Cardiac septum (tissue), 1 donor: ENCODE results near the gene IQCB1. TPM values are rescaled to one million over a fixed set of nuclear protein-coding genes. Genes with fewer than 3 reads are reported as not detected.
"Not testable (repeated sequence)": the region's sequence is repeated elsewhere in the genome, so short reads cannot be mapped to it uniquely, and the experiment has no call there.

Source experiments
- DNase-seq: peaks from one replicate; pipeline ENCODE4 v3.0.0-alpha.2; 2020; ENCODE audit warnings: low spot score
- intact Hi-C: fragments of 100-400 bp; cut with DNase I; formaldehyde crosslinking; loops from one replicate; pipeline ENCODE4 v1.14.0; 2022
- total RNA-seq: library from RNA; stranded (reverse); fragmentation: NEBNext Ultra II Directional; extraction: Animal tissue kit (Norgen Biotek cat#: 25700); gene quantifications from one replicate; pipeline ENCODE4 v1.2.1, GENCODE V29; 2021
- donor health status: DM: no; HTN: no; CAD: no.

The IQCB1 gene
- total RNA-seq, 1 donor from 2014 or later, result 6.1 TPM

DNA sequence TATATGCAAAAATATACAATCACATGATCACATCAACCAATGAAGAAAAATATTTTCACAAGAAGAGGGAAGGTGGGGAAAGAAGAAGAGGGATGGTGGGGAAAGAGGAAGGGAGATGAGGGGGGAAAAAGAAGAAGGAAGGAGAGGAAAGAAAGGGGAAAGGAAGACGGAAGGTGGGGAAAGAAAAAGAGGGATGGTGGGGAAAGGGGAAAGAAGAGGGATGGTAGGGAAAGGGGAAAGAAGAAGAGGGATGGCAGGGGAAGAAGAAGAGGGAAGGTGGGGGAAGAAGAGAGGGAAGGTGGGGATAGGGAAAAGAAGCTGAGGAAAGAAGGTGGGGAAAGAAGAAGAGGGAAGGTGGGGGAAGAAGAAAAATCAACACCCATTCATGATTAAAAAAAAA is 82.1 kb downstream of the IQCB1 start:
- intact Hi-C loops, result no loop called here
- DNase-seq, result no peak

DNA sequence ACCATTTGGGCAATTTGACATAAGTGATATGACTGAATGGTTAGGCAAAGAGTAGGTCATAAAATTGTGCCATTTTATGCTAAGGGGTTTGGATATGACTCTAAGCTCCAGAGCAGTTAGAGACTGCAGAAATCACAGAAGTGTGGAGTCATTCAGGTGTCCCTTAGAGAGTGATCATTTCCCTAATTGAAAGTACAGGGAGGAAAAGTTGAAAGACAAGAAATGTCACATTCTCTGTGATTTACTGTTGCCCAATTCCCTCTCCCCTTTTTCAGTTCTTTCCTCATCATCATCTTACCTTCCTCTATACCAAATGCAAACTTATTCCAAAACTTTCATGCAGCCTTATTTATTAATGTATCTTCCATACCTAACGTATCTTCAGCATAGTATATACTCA is 82.6 kb downstream of the IQCB1 start:
- intact Hi-C loops, result no loop called here
- no peak for DNase-seq

DNA sequence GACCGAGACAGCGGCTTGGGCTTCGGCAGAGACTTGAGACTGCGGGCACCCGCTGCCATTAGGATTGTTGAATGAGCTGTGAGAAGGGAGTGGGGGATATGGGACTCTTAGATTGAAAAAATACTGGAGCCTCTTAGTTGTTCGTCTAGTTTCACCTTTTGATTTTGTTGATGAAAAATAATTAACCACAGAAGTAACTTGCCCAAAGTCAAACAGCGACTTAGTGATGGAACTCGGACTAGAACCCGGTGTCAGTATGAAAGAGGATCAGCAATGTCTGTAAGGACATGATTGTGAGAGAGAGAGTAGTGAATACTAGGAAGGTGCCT is 84.8 kb downstream of the IQCB1 start:
- intact Hi-C loops, result no loop called here
- DNase-seq, result no peak

DNA sequence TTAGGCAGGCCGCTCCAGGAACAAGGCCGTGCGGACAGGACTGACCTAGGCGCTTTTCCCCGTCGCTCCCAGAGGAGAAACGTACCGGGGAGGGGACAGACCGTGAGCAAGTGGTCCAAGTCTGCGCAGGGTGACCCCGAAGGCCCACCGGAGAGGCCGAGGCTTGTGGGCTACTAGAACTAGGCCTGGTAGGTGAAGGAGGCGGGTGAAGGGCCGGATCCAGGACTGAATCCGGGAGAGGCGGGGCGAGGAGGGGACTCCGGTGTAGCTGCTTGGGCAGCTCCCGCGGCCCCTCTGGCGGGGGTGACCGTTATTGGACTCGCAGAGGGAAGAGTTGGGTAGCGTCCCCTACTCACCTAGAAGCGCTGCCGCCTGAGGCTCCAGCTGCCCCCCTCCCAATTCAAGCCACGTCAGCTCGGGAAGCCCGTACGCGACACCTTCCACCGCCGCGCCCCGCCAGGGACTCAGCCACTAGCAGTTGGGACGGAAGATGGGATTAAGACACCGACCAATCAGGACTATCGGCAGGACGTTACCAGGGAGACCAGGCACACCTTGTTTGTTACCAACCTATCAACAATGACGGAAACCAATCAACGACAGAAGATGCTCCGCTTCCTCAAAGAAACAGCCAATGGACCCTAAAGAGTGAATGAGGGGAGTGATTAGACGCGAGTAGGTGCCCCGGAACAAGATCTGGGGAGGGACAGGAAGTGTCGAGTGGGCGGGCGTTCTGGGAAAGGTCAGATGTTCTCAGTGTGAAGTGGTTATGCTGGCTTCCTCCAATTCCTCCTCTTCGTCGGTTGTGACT is 85.4 kb downstream of the IQCB1 start, which contains the start of gene GOLGB1:
GOLGB1 (minus strand) TSS at position 466 of the 811 bp plus-strand sequence. CDS start 18,770 bp downstream, outside the sequence.
- intact Hi-C loops, result loop anchor here (5.0 kb wide), 1 partner anchor 202 kb away; the partner anchor contains the start of gene POLQ
- peak; percentile 98 for DNase-seq

DNA sequence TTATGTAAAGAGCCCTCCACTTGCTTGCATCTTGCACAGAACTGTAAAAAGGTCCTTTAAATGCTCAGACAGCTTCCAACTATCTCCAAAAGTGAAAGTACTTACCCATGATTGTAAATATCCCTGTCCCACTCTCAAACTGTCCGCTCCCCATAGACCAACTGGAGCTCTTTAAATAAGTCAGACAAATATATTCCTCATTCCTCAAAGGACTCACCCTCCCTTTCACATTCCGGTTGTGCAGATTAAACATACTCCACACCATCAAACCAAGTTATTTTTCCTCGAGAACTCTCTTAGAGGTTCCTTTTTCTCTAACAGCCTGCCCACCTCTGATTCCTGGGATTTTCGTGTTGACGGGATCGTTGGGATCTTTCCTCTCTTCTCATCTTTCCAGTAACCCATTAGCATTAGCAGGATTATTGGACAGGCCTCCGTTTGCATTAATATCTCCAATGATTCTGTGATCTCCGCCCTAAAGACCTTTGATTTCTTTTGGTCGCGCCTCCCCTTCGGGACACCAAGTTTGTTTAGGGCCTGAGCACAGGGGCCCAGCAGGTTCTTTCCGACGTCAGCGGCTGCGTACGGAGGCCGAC is 86.1 kb downstream of the IQCB1 start:
- intact Hi-C loops, result loop anchor here (5.0 kb wide), 1 partner anchor 201 kb away; the partner anchor contains the start of gene POLQ
- no peak for DNase-seq

DNA sequence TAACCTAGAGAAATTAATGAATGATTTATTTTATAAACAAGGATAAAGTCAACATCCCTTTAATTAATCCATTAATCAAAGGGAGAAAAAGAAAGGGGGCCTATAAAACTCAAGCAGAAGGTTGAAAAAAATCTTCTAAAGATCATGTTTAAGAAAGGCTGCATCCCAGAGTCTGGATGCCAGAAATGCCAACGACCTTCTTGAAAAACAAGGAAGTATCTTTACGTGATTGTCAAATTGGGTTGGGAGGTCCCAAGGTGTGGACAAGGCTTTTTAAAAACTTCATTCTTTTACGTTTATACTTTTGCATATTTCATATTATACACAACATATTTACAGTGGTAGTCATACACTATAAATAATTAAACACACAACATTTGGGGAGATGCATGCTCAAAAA is 86.9 kb downstream of the IQCB1 start:
- no peak for DNase-seq
- intact Hi-C loops, result loop anchor here (5.0 kb wide), 1 partner anchor 201 kb away; the partner anchor contains the start of gene POLQ

DNA sequence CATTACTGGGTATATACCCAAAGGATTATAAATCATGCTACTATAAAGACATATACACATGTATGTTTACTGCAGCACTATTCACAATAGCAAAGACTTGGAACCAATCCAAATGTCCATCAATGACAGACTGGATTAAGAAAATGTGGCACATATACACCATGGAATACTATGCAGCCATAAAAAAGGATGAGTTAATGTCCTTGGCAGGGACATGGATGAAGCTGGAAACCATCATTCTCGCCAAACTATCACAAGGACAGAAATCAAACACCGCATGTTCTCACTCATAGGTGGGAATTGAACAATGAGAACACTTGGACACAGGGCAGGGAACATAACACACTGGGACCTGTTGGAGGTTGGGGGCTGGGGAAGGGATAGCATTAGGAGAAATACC is 91.8 kb downstream of the IQCB1 start:
- intact Hi-C loops, DNase-seq: not testable (repeated sequence)

DNA sequence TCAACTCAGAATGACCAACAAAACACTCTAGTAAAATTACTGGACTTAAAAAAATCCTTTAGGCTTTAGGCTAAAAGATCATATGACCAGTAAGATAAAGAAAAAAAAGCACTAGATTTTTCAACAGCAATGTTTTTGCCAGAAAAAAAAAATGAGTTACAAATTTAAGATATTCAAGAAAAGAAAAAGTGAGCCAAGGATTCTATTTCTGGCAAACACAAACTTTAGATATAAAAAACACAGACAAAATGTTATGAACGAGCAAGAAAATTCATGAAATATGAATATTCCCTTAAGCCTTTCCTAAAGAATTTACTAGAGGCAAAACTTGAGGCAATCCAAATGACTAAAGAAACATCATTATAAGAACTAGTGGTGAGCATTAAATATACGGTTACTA is 94.0 kb downstream of the IQCB1 start:
- intact Hi-C loops, result no loop called here
- DNase-seq, result no peak

DNA sequence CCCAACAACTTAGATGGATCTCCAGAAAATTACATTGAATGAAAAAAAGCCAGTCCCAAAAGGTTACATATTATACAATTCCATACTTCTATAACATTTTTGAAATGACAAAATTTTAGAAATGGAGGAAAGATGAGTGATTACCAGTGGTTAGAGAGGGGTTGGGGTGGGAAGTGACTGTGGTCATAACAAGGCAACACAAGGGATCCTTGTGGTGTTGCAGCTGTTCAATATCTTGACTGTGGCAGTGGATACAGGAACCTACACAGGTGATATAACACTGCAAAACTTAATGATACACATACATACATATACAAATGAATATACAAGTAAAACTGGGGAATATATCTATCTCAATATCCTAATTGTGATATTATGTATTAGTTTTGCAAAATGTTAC is 95.0 kb downstream of the IQCB1 start:
- intact Hi-C loops, result no loop called here

DNA sequence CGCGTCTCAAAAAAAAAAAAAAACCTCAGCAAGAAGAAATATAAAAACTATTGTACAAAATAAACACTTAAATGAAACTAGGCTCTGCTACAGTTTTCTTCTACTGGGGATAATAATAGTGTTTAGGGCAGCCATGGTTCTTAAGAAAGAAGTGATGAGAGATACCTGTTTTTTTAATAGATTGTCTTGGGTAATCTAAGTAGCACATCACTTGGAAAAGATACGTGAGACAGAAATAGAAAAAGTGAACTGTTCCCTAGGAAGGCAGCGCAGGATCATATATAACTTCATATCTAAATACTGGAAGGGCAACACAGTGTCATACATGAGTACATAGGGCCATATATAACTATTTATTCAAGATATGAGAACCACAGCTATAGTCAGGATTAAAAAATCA is 97.2 kb downstream of the IQCB1 start:
- DNase-seq, result no peak
- intact Hi-C loops, result no loop called here

More for the DNA sequence above, 95.0 kb downstream of the IQCB1 start:
- DNase-seq, result no peak

DNA sequence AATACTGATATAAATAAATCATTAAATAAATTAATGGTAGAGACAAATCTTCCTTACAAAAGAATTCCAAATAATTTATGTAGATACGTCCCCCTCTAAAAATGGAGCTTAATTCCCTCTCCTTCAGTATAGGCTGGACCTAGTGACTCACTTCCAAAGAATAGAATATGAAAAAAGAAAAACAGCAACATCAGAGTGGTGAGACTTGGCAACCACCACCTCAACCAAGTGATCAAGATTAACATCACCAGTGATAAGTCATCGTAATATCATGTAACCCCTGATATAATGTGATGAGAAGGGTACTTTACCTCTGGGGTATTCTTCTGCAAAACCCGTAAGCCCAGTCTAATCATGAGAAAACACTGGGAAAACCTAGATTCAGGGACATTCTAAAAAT is 98.7 kb downstream of the IQCB1 start:
- intact Hi-C loops, result no loop called here
- DNase-seq, result no peak

DNA sequence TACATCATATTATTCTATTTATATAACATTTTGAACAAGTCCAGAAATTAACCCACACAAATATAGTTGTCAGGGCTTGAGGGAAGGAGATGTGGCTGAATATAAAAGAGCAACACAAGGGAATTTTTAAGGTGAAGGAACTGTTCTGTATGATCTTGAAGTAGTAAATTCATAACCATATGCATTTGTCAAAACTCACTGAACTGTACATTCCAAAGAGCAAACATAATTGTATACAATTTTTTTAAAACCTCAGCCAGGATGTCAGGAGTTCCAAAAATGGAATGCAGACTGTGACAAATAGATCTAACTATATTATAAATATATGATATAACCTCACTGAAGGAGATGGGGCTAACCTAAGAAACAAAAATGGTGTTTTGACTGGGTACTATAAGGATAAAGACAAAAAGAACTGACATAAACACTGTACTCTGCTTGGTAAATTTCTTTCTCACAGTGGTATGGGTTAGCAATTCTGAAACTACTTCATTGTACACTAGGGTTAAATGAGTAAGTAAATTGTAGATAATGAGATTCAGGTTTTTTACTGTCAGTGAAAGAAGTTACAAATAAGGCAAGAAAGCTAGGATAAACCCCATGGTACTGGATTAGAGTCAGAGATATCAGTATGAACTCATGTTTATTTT is 99.7 kb downstream of the IQCB1 start:
- intact Hi-C loops, result no loop called here
- DNase-seq, result no peak

DNA sequence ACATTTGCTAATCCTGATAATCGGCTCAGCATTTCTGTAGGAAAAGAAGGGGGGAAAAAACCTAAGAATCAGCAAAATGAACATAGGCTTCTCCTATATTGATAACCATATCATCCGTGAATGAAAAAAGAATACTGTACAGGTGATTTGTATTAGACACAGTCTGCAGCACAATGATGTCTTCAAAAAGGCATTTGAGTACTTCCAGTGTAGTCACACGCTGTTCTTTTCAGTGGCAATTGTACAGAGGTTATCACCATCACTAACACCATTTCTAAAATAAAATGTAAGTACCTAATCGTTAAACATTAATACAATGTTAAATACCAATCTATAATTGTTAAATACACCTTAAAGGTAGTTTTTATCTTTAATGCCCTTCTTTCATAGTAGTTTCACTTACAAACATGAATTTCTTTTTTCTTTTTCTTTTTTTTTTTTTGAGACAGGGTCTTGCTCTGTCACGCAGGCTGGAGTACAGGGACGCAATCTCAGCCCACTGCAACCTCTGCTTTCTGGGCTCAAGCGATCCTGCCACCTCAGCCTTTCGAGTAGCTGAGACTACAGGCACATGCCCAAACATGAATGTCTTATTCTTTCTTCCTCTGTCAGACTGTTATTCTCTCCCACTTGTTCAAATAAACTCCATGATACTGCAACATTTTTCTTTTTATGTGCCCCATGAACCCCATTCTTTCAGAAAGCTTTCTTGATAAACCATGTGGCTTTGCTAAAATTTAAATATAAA is 103.7 kb downstream of the IQCB1 start:
- no peak for DNase-seq
- intact Hi-C loops, result no loop called here

DNA sequence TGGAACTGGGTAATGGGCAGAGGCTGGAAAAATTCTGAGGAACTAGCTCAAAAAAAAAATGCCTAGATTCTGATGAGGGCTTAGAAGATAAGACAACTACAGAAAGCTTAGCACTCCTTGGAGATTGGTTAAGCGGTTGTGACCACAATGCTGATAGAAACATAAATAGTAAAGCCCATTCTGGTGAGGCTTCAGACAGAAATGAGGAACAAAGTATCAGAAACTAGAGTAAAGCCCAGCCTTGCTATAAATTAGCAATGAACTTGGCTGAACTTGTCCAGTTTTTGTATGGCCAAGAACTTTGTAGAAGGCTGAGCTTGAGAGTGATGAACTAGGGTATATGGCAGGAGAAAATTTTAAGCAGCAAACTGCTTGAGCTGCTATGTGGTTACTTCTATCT is 110.7 kb downstream of the IQCB1 start:
- no peak for DNase-seq
- intact Hi-C loops, result no loop called here

DNA sequence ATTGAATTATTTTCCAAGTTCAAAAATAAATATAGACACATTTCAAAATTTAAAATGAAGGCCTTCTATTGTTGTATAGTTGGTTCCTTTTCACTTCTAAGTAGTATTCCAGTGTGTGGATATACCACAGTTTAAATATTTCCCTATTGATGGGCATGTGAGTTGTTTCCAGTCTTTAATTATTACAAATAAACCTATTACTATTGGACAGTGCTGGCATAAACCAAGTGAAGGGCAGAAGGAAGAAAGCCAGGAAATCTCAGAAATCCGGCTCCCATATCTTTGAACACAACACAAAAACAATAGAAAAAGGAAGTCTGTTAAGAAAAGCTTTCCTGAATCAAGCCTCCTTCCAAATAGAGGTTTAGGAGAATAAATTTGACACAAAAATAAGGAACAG is 111.4 kb downstream of the IQCB1 start:
- no peak for DNase-seq
- intact Hi-C loops, result no loop called here

DNA sequence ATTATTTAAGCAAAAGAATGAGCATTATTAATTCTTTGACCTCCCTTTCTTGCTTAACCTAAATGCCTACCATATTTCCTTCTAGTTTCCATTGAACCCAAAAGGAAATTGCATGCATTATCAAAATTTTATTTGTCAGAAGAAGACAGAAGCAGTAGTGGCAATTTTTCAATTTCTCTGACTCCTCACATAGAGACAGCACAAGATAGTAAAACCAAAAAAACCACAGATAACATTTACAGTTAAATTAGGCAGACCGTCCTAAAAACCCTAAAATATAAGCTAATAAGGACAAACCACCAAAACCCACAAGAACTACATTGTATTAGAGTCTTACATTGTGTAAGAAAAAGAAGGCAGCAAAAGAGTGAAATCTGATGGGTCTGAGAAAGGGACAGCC is 112.4 kb downstream of the IQCB1 start:
- DNase-seq, result no peak
- intact Hi-C loops, result no loop called here

DNA sequence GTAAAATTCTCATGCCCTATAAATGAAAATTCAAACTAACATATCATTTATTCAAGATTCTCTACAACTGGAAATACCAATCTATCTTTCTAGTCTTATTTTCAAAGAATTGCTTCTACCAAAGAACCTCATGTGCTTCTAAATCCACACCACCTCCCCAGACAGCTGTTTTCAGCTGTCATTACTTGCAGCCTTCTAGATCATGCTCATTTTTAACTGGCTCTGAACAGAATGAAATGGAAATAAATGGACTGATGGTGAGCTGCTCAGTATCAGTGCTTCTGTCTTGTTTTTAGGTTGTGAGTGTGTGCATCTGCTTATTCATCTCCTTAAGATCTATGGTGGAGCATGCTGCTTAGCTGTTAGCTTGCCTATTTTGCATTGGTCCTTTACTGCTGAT is 114.7 kb downstream of the IQCB1 start:
- intact Hi-C loops, result no loop called here
- no peak for DNase-seq
